Hepatocyte (in vitro differentiated cells): ENCODE measurements around the gene ITPK1.

Experiments used
- EZH2 ChIP-seq: fragments of 200-600 bp; sonication (generic); IDR thresholded peaks from 2 replicates; pipeline ENCODE4 v1.6.1; 2016; ENCODE audit warnings: antibody characterized with exemption, mild to moderate bottlenecking, borderline replicate concordance
- EZH2phosphoT487 ChIP-seq: fragments of 200-600 bp; sonication (generic); IDR thresholded peaks from one replicate; pipeline ENCODE4 v1.6.1; 2018; ENCODE audit warnings: antibody characterized with exemption, mild to moderate bottlenecking, low read depth, moderate library complexity; ENCODE audit not compliant: unreplicated experiment, severe bottlenecking
- TF ChIP-seq, protein P1 (sequence below): fragments of 200-600 bp; sonication (generic); IDR thresholded peaks from 2 replicates; pipeline ENCODE4 v1.5.1; 2016; ENCODE audit warnings: antibody characterized with exemption, mild to moderate bottlenecking; ENCODE audit not compliant: poor library complexity

DNA sequence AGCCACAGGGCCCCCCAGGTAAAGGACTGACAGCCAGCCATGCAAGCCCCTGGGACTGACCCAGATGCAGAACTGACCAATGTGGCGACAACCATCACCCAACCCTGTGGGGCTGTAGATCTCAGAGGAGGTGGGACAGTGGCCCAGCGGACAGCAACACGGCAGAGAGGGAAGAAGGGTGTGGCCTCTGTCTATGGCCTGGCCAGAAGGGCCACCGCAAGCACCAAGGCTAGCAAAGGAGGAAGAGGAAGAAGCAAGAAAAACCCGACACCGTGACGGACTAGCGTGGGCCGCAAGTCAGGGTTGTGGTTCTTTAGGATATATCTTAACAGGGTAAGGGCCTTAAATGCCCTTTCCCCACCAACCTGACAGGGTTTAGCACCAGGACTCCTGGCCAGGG, 71.2 kb downstream of the ITPK1 start:
- TF ChIP-seq EZH2phosphoT487 (no peak), EZH2 (no peak)
- TF ChIP-seq, protein P1, sequence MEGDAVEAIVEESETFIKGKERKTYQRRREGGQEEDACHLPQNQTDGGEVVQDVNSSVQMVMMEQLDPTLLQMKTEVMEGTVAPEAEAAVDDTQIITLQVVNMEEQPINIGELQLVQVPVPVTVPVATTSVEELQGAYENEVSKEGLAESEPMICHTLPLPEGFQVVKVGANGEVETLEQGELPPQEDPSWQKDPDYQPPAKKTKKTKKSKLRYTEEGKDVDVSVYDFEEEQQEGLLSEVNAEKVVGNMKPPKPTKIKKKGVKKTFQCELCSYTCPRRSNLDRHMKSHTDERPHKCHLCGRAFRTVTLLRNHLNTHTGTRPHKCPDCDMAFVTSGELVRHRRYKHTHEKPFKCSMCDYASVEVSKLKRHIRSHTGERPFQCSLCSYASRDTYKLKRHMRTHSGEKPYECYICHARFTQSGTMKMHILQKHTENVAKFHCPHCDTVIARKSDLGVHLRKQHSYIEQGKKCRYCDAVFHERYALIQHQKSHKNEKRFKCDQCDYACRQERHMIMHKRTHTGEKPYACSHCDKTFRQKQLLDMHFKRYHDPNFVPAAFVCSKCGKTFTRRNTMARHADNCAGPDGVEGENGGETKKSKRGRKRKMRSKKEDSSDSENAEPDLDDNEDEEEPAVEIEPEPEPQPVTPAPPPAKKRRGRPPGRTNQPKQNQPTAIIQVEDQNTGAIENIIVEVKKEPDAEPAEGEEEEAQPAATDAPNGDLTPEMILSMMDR, result no peak
